Retinal pigment epithelial cell (primary cell): ENCODE results near the gene E2F6.

Source experiments
- DNase-seq: peaks from one replicate; pipeline ENCODE4 v3.0.0-alpha.2; 2010; ENCODE audit warnings: low read depth
- H3K4me3 ChIP-seq: 2 replicates; pipeline ENCODE4 v1.5.1; 2011; ENCODE audit warnings: mild to moderate bottlenecking, low read length, control low read depth, moderate library complexity
- TF ChIP-seq, protein P1 (sequence below): conservative IDR thresholded peaks from 2 replicates; pipeline ENCODE4 v1.5.1; 2011; ENCODE audit warnings: low read depth, low read length, control low read depth, inconsistent platforms

E2F6 gene

DNA sequence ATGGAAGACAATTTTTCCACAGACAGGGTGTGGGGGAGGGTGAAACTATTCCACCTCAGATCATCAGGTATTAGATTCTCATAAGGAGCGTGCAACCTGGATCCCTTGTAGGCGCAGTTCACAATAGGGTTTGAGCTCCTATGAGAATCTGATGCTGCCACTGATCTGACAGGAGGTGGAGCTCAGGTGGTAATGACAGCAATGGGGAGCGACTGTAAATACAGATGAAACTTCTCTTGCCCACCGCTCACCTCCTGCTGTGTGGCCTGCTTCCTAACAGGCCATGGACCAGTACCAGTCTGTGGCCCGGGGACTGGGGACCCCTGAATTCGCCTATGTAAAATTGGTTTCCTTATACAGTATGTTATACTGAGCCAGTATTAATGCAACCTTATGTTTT lies 27.3 kb upstream of the E2F6 start:
- TF ChIP-seq, protein P1, sequence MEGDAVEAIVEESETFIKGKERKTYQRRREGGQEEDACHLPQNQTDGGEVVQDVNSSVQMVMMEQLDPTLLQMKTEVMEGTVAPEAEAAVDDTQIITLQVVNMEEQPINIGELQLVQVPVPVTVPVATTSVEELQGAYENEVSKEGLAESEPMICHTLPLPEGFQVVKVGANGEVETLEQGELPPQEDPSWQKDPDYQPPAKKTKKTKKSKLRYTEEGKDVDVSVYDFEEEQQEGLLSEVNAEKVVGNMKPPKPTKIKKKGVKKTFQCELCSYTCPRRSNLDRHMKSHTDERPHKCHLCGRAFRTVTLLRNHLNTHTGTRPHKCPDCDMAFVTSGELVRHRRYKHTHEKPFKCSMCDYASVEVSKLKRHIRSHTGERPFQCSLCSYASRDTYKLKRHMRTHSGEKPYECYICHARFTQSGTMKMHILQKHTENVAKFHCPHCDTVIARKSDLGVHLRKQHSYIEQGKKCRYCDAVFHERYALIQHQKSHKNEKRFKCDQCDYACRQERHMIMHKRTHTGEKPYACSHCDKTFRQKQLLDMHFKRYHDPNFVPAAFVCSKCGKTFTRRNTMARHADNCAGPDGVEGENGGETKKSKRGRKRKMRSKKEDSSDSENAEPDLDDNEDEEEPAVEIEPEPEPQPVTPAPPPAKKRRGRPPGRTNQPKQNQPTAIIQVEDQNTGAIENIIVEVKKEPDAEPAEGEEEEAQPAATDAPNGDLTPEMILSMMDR: no peak
- no peak overlapping the region for H3K4me3 ChIP-seq

DNA sequence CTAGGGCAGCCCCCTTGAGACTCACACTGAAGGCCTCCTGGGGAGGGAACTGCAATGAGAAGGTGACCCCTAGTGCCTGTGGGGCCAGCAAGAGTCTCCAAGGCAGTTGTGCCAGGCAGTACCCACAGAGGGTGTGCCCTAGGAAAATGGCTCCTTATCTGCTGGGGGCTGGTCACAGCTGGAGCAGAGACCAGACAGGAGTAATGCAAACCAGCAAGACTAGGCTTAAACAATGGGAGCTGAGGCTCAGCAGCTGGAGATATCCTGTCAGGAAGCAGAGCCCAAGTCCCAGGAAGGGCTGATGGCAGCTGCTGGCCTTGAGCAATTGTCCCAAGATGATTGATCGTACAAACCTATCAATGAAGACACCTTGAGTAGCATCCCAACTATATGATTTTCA lies 26.8 kb upstream of the E2F6 start:
- no peak for DNase-seq
- H3K4me3 ChIP-seq: no peak overlapping the region
- TF ChIP-seq, protein P1: no peak

More for the DNA sequence above, 27.3 kb upstream of the E2F6 start:
- DNase-seq: no peak

DNA sequence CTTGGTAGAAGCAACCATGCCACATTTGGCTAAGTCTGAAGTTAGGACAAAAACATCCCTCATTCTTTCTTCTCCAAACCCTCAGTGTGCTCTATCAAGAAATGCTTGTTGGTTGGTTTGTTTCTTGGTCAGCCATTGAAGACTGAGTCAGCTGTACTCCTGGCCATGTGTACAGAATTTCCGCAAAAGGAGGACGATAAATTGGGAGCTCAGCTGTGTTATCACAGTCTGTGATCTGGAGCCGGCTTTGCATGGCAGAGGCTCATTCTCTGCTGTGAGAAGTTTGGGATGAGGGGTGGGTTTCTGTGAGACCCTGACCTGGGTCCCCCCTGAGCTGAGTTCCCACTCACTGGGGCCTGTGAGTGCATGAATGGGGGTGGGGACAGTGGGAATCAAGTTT lies 26.3 kb upstream of the E2F6 start:
- no peak for DNase-seq
- TF ChIP-seq, protein P1: no peak
- H3K4me3 ChIP-seq: no peak overlapping the region

DNA sequence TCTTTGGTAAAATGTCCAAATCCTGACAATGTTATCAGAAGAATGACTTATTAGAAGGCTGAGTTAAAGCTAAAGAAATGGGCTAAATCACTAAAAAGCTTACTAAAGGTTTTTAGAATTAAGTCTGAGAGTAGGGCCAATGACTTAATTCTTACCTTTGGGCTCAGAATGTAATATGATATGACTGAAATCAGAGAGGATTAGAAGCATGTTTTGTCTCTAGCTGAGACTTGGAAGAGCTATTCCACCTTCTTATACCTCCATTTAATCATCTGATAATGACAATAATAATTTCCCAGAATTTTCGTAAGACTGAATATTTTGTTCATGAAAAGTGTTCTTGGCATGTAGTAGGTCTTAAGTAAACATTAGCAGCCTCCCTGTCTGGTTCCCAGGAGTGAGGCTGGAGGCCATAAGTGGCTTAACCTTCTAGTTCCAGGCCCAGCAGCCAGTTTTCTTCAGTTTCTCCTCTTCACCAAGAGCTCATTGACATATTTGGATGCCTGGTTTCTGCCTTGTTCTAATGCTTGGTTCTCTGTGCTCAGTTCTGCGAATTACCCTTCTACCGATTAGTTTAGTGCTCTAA lies 25.5 kb upstream of the E2F6 start:
- no peak for DNase-seq
- no peak overlapping the region for H3K4me3 ChIP-seq
- TF ChIP-seq, protein P1: no peak

DNA sequence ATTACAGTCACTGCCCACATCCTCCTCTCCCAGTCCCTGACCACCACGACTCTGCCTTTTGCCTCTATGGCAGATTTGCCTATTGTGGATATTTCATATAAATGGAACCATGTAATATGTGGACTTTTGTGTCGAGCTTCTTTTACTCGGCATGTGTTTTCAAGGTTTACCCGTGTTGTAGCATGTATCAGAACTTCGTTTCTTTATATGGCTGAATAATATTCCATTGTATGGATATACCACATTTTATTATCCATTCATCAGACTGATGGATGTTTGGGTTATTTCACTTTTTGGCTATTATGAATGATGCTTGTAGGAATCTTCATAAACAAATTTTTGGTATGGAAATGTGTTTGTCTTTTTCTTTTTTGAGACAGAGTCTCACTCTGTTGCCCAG lies 24.2 kb upstream of the E2F6 start:
- DNase-seq: no peak
- no peak overlapping the region for H3K4me3 ChIP-seq
- TF ChIP-seq, protein P1: no peak

DNA sequence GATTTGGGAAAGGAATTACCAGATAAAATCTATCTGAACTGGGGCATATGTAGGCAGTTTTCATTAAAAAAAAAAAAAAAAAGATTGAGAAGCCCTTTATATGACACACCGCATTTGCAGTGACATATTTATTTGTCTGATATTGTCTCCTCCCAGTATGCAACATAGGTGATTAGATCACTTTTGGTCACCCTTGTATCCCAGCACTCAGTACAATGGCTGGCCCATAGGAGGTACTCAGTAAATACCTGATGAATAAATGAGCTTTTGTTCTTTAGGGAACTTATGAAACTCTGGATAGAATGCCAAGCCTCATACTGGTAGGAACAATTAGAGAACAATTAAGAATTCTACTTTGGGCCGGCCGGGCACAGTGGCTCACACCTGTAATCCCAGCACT lies 22.8 kb upstream of the E2F6 start:
- TF ChIP-seq, protein P1: no peak
- no peak overlapping the region for H3K4me3 ChIP-seq
- no peak for DNase-seq

DNA sequence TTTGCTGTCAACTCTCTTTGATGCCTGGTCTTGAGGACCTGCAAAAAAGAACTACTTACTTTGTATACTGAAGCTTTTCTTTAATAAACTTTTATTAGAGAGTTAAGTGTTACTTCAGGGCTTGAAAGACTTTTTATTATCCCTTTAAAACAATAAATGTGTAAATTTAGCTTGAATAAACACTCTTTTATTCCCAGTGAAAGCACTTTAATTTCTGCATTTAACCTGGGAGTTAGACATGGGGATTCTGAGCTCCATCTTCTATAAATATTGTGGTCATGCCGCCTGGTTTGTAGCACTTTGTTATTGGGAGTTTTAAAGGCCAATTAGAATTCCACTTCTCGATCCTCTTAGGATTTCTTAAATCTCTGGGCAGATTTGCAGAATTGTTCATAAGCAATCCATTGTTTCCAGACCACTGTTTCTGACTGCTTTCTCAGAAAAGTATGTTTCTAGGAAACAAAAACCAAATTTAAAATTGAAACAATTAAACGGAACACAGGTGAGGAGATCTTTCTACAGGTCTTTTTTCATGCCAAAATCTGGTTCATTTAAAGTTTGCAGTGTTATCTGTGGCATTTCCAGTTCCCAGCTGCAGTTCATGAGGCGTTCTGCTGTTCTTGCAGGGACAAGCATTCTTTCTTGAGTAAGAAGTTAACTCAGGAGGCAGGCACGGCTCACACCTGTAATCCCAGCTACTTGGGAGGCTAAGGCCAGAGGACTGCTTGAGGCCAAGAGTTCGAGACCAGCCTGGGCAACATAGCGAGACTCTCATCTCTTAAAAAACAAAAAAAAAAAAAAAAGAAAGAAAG lies 18.1 kb upstream of the E2F6 start:
- no peak for DNase-seq
- TF ChIP-seq, protein P1: no peak
- no peak overlapping the region for H3K4me3 ChIP-seq
